GM23248 (cell line): ENCODE results near the gene NOC4L. TPM values are rescaled to one million over a fixed set of nuclear protein-coding genes. Genes with fewer than 3 reads are reported as not detected.

Experiments used
- DNase-seq: peaks from one replicate; pipeline ENCODE4 v3.0.0-alpha.2; 2015
- H2AFZ ChIP-seq: fragments of 200-600 bp; sonication (generic); 2 replicates; pipeline ENCODE4 v1.6.1; 2016; ENCODE audit warnings: antibody characterized with exemption
- H3F3A ChIP-seq: fragments of 200-600 bp; sonication (generic); 2 replicates; pipeline ENCODE4 v1.6.1; 2016; ENCODE audit warnings: mild to moderate bottlenecking, antibody characterized with exemption, mixed run types; ENCODE audit not compliant: insufficient read depth
- H3K27ac ChIP-seq: fragments of 200-600 bp; sonication (generic); 2 replicates; pipeline ENCODE4 v1.5.1; 2016; ENCODE audit warnings: mild to moderate bottlenecking
- H3K27me3 ChIP-seq: fragments of 200-600 bp; sonication (generic); replicated peaks from 2 replicates; pipeline ENCODE4 v1.6.1; 2016; ENCODE audit warnings: mild to moderate bottlenecking; ENCODE audit not compliant: insufficient read depth
- H3K36me3 ChIP-seq: fragments of 200-600 bp; sonication (generic); 2 replicates; pipeline ENCODE4 v1.6.1; 2016; ENCODE audit warnings: low read depth, mild to moderate bottlenecking
- H3K4me1 ChIP-seq: fragments of 200-600 bp; sonication (generic); 2 replicates; pipeline ENCODE4 v1.6.1; 2016; ENCODE audit warnings: mild to moderate bottlenecking; ENCODE audit not compliant: insufficient read depth
- H3K4me2 ChIP-seq: fragments of 200-600 bp; sonication (generic); one replicate; pipeline ENCODE4 v1.6.1; 2016; ENCODE audit warnings: mild to moderate bottlenecking; ENCODE audit not compliant: unreplicated experiment
- H3K4me3 ChIP-seq: fragments of 200-600 bp; sonication (generic); 2 replicates; pipeline ENCODE4 v1.5.1; 2016; ENCODE audit warnings: mild to moderate bottlenecking
- H3K79me2 ChIP-seq: fragments of 200-600 bp; sonication (generic); 2 replicates; pipeline ENCODE4 v1.6.1; 2016; ENCODE audit warnings: mild to moderate bottlenecking; ENCODE audit not compliant: insufficient read depth
- H3K9ac ChIP-seq: fragments of 200-600 bp; sonication (generic); 2 replicates; pipeline ENCODE4 v1.6.1; 2016; ENCODE audit warnings: mild to moderate bottlenecking
- H3K9me2 ChIP-seq: fragments of 200-600 bp; sonication (generic); 2 replicates; pipeline ENCODE4 v1.6.1; 2016; ENCODE audit warnings: mixed run types, mild to moderate bottlenecking, moderate library complexity; ENCODE audit not compliant: insufficient read depth
- H3K9me3 ChIP-seq: fragments of 200-600 bp; sonication (generic); one replicate; pipeline ENCODE4 v1.6.1; 2017; ENCODE audit warnings: low read depth
- H4K20me1 ChIP-seq: fragments of 200-600 bp; sonication (generic); 2 replicates; pipeline ENCODE4 v1.6.0; 2016; ENCODE audit not compliant: insufficient read depth
- EZH2 ChIP-seq: fragments of 200-600 bp; sonication (generic); IDR thresholded peaks from 2 replicates; pipeline ENCODE4 v1.6.1; 2018; ENCODE audit warnings: antibody characterized with exemption, mild to moderate bottlenecking; ENCODE audit not compliant: insufficient read depth, poor library complexity, severe bottlenecking
- EZH2phosphoT487 ChIP-seq: fragments of 200-600 bp; sonication (generic); IDR thresholded peaks from 2 replicates; pipeline ENCODE4 v1.6.1; 2018; ENCODE audit warnings: antibody characterized with exemption, moderate library complexity, mild to moderate bottlenecking, low read depth; ENCODE audit not compliant: insufficient read depth
- WGBS, 2 experiments: methylation state at CpG; one replicate each; pipeline ENCODE4 v1.1.6; 2015 to 2017; ENCODE audit warnings: low lambda C conversion rate in 2 of 2, low coverage in 1 of 2; ENCODE audit errors: missing lambda C conversion rate in 2 of 2; 5-methylcytosine and 5-hydroxymethylcytosine counted together
- in situ Hi-C: fragments of 300-500 bp; cut with MboI; formaldehyde crosslinking; loops from 2 replicates; pipeline ENCODE4 v1.15.0; 2020
- polyA plus RNA-seq: library from polyadenylated mRNA; unstranded; fragments of >200 nt; fragmentation: Nextera tagmentation; extraction: Ambion mirVana; gene quantifications from 2 replicates; pipeline ENCODE4 v1.2.1, GENCODE V29; 2016
- total RNA-seq: library from RNA; depleted of rRNA; stranded (reverse); fragments of >200 nt; shearing (Covaris generic); gene quantifications from 2 replicates; pipeline ENCODE4 v1.2.3, GENCODE V29; 2014

The NOC4L gene
- total and polyA plus RNA-seq, 2 experiments from 2014 or later, result 10.2 to 22.7 TPM

DNA sequence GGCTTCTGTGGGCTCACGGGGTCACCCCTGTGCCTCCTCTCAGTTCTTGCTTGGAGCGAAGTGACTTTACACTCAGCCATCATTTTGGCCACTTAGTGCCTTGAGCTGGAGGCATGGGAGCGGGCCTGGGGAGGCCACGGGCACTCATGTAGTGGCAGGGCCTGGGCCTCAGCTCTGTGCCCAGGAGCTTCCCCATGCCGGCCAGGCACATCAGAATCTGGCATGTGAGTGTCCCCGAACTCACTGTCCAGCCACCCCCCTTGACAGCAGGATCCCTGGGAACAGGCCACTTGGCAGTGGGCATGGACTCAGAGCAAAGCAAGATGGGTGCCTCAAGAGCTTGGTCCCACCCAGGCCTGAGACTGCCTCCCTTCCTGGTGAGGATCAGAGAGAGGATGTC lies 29.6 kb upstream of the NOC4L start:
- Histone ChIP-seq H3K79me2 (no peaks in the 10 kb centered on the region), H3K9ac (no peak overlapping the region), H3K9me2 (no peaks in the 10 kb centered on the region), H3K36me3 (peaks cover 27% of the 10 kb centered on the region), H2AFZ (no peak overlapping the region), H3K4me3 (no peak overlapping the region), H4K20me1 (no peaks in the 10 kb centered on the region), H3K4me2 (no peak overlapping the region), H3F3A (no peaks in the 10 kb centered on the region), H3K4me1 (no peaks in the 10 kb centered on the region), H3K27me3 (no peaks in the 10 kb centered on the region), H3K9me3 (no peaks in the 10 kb centered on the region), H3K27ac (no peak overlapping the region)
- in situ Hi-C loops, result no loop called here
- TF ChIP-seq EZH2phosphoT487 (no peak), EZH2 (no peak)
- DNase-seq, result no peak
- WGBS, 2 experiments, result 88 to 94% methylated on average over 6 of the region's 6 CpGs

DNA sequence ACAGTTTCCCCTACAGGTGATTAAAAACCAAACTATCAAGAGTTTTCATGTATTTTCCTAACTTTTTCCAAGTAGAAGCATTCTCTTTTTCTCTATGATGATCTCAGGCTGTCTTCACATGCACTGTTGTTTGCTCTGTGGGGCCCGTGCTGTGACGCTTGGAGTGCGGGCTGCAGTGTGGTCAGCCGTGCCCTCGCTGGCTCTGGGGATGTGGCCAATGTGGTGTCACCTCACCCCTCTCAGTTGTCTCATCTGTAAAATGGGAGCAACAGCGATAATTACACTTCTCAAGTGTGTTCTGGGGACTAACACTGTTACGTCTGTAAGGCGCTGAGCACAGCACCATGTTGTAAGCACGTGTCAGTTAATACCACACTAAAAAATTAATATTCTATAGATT lies 28.8 kb upstream of the NOC4L start:
- Histone ChIP-seq H3K9me3 (no peaks in the 10 kb centered on the region), H3K27me3 (no peaks in the 10 kb centered on the region), H3K27ac (no peak overlapping the region), H4K20me1 (no peaks in the 10 kb centered on the region), H3K9ac (no peak overlapping the region), H3K4me2 (no peak overlapping the region), H3K4me3 (no peak overlapping the region), H3K9me2 (no peaks in the 10 kb centered on the region), H3F3A (no peaks in the 10 kb centered on the region), H3K36me3 (peaks cover 27% of the 10 kb centered on the region), H2AFZ (no peak overlapping the region), H3K4me1 (no peaks in the 10 kb centered on the region), H3K79me2 (no peaks in the 10 kb centered on the region)
- in situ Hi-C loops, result no loop called here
- 96 to 98% methylated on average over 9 of the region's 9 CpGs for WGBS, 2 experiments
- no peak for TF ChIP-seq EZH2
- no peak for TF ChIP-seq EZH2phosphoT487
- DNase-seq, result no peak

DNA sequence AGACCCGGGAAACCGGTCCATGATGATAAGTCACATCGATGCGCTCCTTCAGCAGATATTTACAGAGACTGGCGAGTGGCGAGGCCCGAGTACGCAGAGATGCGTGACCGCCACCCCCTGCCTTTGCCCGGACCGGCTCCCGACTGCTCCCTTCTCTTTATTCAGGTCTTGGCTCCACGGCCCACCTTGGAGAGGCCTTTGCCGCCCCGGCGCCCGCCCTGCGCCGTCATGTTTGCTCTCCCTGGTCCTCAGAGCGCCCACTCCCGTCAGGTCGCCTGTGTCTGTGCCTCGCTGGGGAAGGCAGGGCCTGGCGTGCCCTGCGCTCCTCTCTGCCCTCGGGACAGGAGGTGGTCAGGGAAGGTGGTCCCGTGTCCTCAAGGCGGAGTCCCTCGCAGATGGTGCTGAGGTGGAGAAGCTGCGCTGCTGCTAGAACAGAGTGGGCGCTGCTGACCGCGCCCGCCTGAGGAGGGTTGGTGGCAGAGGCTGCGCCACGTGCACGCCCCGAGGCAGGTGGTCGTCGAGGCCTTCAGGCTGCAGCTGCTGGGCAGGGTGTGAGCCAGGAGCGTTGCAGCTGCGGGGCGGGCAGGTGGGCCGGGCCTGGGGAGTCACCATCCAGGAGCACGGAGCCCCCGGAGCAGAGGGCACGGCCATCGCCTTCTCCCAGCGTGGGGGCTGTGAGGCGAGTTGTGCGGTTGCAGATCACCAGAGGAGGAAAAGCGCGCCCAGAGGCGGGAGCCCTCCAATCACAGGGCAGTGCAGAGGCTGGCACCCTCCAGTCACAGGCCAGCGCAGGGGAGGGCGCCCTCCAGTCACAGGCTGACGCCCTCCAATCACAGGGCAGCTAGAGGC lies 27.3 kb upstream of the NOC4L start:
- Histone ChIP-seq H2AFZ (no peak overlapping the region), H3K4me3 (no peak overlapping the region), H3K27me3 (no peaks in the 10 kb centered on the region), H3K4me2 (no peak overlapping the region), H3K27ac (no peak overlapping the region), H3K9me3 (no peaks in the 10 kb centered on the region), H3K79me2 (no peaks in the 10 kb centered on the region), H3K9me2 (no peaks in the 10 kb centered on the region), H3F3A (no peaks in the 10 kb centered on the region), H3K4me1 (no peaks in the 10 kb centered on the region), H4K20me1 (no peaks in the 10 kb centered on the region), H3K36me3 (peaks cover 37% of the 10 kb centered on the region), H3K9ac (no peak overlapping the region)
- WGBS, 2 experiments, result 97 to 98% methylated on average over 51 to 58 of the region's 58 CpGs
- no peak for TF ChIP-seq EZH2phosphoT487
- no peak for TF ChIP-seq EZH2
- no peak for DNase-seq
- in situ Hi-C loops, result no loop called here

- in situ Hi-C loops, result no loop called here
- H3F3A ChIP-seq, result no peaks in the 10 kb centered on the region
- H3K4me3 ChIP-seq, result no peak overlapping the region
- TF ChIP-seq EZH2phosphoT487, result no peak
- TF ChIP-seq EZH2, result no peak
- no peaks in the 10 kb centered on the region for H4K20me1 ChIP-seq
- no peak overlapping the region for H3K9ac ChIP-seq
- H3K27me3 ChIP-seq, result no peaks in the 10 kb centered on the region
- peaks cover 39% of the 10 kb centered on the region for H3K36me3 ChIP-seq
- no peak overlapping the region for H2AFZ ChIP-seq
- WGBS, 2 experiments, result 97% methylated on average over 8 to 10 of the region's 10 CpGs
- no peak for DNase-seq
- no peak overlapping the region for H3K4me2 ChIP-seq
- no peaks in the 10 kb centered on the region for H3K4me1 ChIP-seq
- no peaks in the 10 kb centered on the region for H3K79me2 ChIP-seq
- H3K27ac ChIP-seq, result no peak overlapping the region
- H3K9me2 ChIP-seq, result no peaks in the 10 kb centered on the region
- H3K9me3 ChIP-seq, result no peaks in the 10 kb centered on the region
Measured at GRCh38 chr12:132117558-132117875, 26.7 kb upstream of the NOC4L start.

- no peak overlapping the region for H2AFZ ChIP-seq
- no peak for DNase-seq
- no peak overlapping the region for H3K4me2 ChIP-seq
- H4K20me1 ChIP-seq, result no peaks in the 10 kb centered on the region
- no peaks in the 10 kb centered on the region for H3K79me2 ChIP-seq
- H3K27ac ChIP-seq, result no peak overlapping the region
- no peaks in the 10 kb centered on the region for H3F3A ChIP-seq
- H3K9ac ChIP-seq, result no peak overlapping the region
- no peaks in the 10 kb centered on the region for H3K27me3 ChIP-seq
- no peaks in the 10 kb centered on the region for H3K4me1 ChIP-seq
- 95 to 99% methylated on average over 21 to 22 of the region's 22 CpGs for WGBS, 2 experiments
- in situ Hi-C loops, result no loop called here
- no peaks in the 10 kb centered on the region for H3K9me2 ChIP-seq
- H3K36me3 ChIP-seq, result peaks cover 45% of the 10 kb centered on the region
- H3K4me3 ChIP-seq, result no peak overlapping the region
- H3K9me3 ChIP-seq, result no peaks in the 10 kb centered on the region
- no peak for TF ChIP-seq EZH2
- no peak for TF ChIP-seq EZH2phosphoT487
Measured at GRCh38 chr12:132118876-132119275, 25.4 kb upstream of the NOC4L start.
